HAP-1 (cell line): ENCODE data around the gene COMT.

ENCODE experiments used
- DNase-seq, 2 experiments: peaks; one replicate each; pipeline ENCODE4 v3.0.0-alpha.2; 2016 to 2020; ENCODE audit warnings: low spot score in 2 of 2
- H3K27me3 ChIP-seq: fragments of 250-450 bp; sonication (Bioruptor Pico); 2 replicates; pipeline ENCODE4 v1.5.1; 2020; ENCODE audit warnings: low read depth, mild to moderate bottlenecking, moderate library complexity
- H3K36me3 ChIP-seq: fragments of 250-450 bp; sonication (Bioruptor Pico); replicated peaks from 2 replicates; pipeline ENCODE4 v1.5.1; 2020; ENCODE audit warnings: mild to moderate bottlenecking
- H3K4me1 ChIP-seq: fragments of 250-450 bp; sonication (Bioruptor Pico); 2 replicates; pipeline ENCODE4 v1.5.1; 2020; ENCODE audit warnings: mild to moderate bottlenecking
- H3K4me3 ChIP-seq: fragments of 250-450 bp; sonication (Bioruptor Pico); 2 replicates; pipeline ENCODE4 v1.5.1; 2020; ENCODE audit warnings: mild to moderate bottlenecking, moderate library complexity
- H3K9me3 ChIP-seq: fragments of 250-450 bp; sonication (Bioruptor Pico); 2 replicates; pipeline ENCODE4 v1.5.1; 2020; ENCODE audit warnings: mild to moderate bottlenecking, moderate library complexity
- in situ Hi-C: fragments of 300-500 bp; cut with MboI; formaldehyde crosslinking; loops from 3 replicates; pipeline ENCODE4 v1.14.3; 2020; ENCODE audit warnings: low sequenced_read_pairs, inconsistent platforms, mixed read lengths

The COMT gene

DNA sequence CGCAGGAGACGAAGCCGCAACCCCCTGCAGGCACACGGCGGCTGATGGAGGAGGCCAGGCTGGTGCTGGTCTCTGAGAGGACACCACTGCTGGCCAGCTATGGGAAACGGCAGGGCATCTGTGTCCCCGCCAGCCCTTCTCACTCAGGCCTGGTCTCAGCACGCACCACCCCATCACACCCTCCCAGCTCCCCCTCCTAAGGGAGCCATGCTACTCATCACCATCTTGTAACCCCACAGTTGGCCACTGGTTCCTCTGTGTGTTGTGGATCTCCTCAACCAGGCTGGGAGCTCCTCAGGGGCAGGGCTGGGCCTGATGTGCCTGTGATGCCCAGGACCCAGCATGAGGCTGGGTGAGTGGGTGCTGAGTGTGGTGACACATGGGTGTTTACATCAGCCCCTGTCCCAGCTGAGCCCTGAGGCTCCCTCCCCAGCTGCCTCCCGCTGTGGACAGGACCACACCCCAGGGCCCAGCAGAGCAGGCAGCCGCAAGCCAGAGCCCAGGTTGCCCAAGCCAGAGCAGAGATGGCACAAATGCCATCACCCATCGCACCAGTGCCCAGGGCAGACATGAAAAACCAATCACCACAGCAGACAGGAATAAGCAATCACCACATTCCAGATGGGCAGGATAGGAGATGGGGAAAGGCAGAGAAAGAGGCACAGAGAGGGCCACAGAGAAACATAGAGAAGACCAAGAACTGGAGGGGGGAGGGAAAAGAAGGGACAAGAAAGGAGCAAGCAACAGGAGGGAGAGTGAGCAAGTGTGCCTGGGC, 66.8 kb downstream of the COMT start:
- Histone ChIP-seq H3K36me3 (no peaks in the 10 kb centered on the region), H3K9me3 (peaks cover 4% of the 10 kb centered on the region; the same call in 1 of the 2 replicates), H3K4me3 (no peak overlapping the region), H3K27me3 (no peaks in the 10 kb centered on the region), H3K4me1 (no peaks in the 10 kb centered on the region)
- in situ Hi-C loops: no loop called here
- DNase-seq: no peak

DNA sequence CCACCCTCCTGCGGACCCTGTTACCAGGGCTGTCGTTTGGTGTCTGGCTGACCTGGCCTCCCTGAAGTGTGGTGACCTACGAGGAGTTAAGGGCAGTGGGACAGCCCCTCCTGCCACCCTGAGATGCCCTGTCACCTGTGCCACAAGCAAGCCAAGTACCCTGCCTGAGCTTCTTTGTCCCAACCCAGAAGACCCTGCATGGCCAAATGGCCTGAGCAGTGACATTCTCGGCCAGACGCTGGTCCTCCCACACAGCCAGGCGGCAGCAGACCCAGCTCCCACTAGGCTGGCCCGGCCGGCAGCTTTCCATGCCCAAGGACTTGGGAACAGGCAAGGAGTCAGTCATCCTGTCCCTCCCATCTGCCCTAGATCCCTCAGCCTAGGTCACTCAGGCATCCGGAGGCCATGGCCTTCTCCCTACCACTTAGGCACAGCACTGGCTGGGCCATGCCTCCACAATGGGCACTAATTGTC, 67.5 kb downstream of the COMT start:
- H3K4me1 ChIP-seq: no peaks in the 10 kb centered on the region
- peaks cover 2% of the 10 kb centered on the region; the same call in 1 of the 2 replicates for H3K9me3 ChIP-seq
- no peak for DNase-seq
- H3K36me3 ChIP-seq: no peaks in the 10 kb centered on the region
- in situ Hi-C loops: no loop called here
- H3K4me3 ChIP-seq: no peak overlapping the region
- no peaks in the 10 kb centered on the region for H3K27me3 ChIP-seq

DNA sequence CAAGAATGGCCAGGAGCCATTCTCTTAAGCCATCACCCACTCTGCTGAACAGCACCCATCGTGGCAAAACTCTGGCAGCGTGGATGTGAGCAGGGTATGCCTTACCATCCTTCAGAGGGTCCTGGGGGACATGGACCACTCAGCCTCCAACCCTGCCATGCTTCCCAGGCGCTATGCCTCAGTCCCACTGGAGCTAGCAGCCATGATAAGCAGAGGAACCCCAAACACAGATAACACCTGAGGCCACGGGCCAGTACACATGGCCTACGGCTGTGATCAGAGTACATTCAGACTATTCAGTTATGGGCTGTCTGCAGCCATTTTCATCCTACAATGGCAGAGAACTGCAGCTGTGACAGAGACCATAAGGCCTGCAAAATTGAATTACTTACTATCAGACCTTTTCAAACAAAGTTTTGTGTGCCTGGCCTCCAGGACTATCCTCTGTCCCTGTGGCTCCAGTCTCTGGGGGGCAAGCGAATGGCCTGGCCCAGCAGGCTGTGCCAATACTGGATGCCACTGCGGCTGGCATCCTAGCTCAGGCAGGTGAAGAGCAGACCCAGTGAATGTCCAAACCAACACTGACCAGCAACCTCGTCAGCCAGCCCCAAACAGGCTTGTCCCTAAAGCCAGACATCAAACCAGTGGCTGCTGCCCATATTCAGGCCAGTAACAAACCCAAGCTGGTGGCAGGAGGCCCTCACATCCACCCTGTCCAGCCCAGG, 68.2 kb downstream of the COMT start:
- in situ Hi-C loops: loop anchor here (10.0 kb wide), 1 partner anchor 65 kb away; no protein-coding TSS in a partner anchor
- H3K4me1 ChIP-seq: no peaks in the 10 kb centered on the region
- DNase-seq: no peak
- no peaks in the 10 kb centered on the region for H3K36me3 ChIP-seq
- H3K27me3 ChIP-seq: no peaks in the 10 kb centered on the region
- H3K9me3 ChIP-seq: no peaks in the 10 kb centered on the region
- H3K4me3 ChIP-seq: no peak overlapping the region

DNA sequence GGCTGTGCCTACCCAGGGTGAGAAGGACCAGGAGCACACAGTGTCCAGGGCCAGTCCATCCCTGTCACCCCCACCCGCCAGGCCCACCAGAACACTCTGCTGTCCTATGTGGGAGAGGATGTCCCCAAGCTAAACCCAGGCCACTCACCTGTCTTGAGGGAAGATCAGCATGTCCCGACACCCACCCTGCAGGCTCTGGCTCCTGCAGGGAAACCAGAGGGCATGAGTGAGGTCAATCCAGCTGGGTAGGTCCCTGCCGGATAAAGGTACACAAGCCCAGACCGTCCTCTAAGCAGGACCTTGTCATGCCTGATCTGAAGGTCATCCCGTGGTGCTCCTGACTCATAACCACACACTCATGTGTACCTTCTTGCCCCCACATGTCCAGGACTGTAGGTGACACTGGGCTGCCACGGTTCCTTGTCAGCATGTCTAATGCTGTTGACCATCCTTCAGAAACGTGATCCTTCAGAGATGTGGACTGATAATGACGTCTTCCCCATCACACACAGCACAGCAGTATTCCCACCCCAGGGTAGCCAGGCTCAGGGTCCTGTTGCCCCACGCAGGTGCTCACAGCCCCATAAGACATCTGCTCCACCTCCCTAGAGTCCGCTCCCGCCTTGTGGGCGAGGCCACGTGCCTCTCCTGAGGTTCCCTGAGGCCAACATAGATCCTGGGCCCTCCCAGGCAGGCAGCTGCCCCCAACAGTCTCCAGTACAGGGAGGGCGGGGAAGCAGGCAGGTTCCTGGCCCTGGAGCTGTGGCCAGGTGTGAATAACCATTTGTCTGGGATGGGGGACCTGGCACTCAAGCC, 68.9 kb downstream of the COMT start:
- H3K9me3 ChIP-seq: no peaks in the 10 kb centered on the region
- no peaks in the 10 kb centered on the region for H3K27me3 ChIP-seq
- H3K4me1 ChIP-seq: no peaks in the 10 kb centered on the region
- H3K36me3 ChIP-seq: no peaks in the 10 kb centered on the region
- no peak for DNase-seq
- in situ Hi-C loops: loop anchor here (10.0 kb wide), 1 partner anchor 64 kb away; no protein-coding TSS in a partner anchor
- no peak overlapping the region for H3K4me3 ChIP-seq

DNA sequence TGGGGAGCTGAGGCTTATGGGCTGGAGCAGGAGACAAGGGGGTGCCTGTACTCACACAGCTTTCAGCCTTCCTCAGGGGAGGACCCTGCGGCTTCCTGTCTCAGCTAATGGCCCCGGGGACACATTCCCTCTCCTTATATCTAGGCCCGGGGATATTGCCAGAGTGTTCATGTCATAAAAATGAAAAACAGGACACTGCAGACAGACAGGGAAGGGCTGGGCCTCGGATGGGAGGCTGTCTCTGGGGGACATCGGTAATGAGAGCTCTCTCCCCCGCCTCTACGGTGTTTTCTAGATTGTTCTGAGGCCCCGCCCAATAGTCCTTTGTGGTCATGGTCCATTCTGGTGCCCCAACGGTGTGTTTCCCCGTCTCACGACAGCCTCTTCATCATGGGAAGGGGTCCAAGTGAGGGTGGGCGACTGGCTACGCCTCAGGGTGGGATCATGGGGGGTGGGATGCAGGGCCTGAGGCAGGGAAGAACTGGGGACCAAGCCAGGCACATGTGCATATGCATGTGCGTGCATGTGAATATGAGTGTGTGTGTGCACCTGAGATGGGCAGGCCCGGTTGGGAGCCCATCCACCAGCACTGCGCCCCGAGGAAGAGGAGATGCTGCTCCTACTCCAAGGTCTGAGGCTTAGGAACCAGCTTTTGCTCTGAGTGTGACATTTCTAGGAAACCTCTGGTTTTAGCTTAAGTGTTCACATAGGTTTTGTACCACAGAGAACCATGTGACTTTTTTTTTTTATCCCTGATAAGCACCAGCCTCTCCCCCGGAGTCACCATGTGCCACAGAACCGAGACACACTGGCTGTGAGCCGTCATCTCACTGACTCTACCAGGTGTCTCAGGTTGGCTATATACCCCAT, 69.8 kb downstream of the COMT start:
- H3K9me3 ChIP-seq: no peaks in the 10 kb centered on the region
- in situ Hi-C loops: loop anchor here (10.0 kb wide), 1 partner anchor 63 kb away; no protein-coding TSS in a partner anchor
- DNase-seq: no peak
- no peaks in the 10 kb centered on the region for H3K27me3 ChIP-seq
- H3K36me3 ChIP-seq: no peaks in the 10 kb centered on the region
- H3K4me1 ChIP-seq: no peaks in the 10 kb centered on the region
- H3K4me3 ChIP-seq: no peak overlapping the region

DNA sequence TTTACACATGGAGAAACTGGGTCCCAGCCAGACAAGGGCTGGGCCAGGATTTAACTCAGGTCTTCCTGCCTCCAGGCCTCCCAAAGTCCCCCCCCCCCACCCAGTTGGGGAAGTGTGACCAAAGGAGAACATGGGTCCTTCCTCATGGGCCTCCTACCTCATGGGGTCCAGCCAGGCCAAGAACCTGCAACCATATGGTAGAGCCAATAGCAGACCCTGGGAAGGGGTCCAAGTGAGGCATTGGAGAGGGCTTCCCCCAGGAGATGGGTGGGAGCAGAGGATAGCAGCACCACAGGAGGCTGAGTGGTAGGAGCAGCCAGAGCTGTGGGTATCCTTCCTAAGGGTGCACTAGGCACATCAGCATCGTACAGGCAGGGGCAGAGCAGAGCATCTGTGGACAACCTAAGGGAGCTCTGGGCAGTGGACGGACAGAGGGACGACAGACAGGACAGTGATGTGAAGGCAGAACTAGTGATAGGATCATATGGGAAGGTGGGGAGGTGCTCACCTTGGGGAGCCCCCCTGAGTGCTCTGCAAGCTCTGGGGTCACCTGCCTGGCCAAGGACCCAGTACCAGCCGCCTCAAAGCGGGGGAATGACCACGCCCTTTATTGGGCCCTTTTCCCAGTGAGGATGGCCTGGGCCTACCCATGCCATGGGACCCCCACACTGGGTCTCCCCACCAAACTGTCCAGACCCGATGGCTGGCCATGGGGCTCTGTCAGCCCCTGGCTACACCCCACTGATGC, 70.6 kb downstream of the COMT start:
- Histone ChIP-seq H3K4me3 (no peak overlapping the region), H3K4me1 (no peaks in the 10 kb centered on the region), H3K36me3 (no peaks in the 10 kb centered on the region), H3K27me3 (no peaks in the 10 kb centered on the region), H3K9me3 (no peaks in the 10 kb centered on the region; the same call in 1 of the 2 replicates)
- DNase-seq: no peak
- in situ Hi-C loops: loop anchor here (10.0 kb wide), 1 partner anchor 63 kb away; no protein-coding TSS in a partner anchor

DNA sequence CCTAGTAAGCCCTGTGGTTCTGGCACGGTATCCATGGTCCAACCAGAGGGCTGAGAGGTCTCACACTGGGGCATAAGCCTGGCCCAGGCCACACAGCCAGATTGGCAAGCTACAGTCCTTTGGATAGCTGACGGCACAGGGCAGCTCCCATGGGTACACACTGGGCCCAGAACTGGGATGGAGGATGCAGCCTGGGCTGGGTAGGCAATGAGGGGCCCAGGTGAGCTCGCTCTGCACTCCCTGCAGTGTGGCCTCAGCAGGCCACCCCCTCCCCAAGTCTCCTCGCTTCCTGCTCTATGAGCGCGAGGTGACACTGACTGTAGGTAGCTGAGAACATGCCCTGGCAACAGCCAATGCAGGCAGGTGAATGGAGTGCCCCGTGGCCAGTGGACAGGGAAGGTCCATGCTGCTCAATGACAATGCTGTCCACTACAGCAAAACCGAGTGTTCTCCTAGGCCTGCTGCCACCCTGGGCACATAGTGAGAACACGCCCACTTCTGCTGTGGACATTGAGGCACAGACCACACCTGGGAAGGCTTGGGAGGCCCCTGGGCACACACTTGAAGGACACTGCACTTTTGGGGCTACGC, 71.3 kb downstream of the COMT start:
- H3K4me3 ChIP-seq: no peak overlapping the region
- H3K4me1 ChIP-seq: peaks cover 3% of the 10 kb centered on the region
- in situ Hi-C loops: loop anchor here (10.0 kb wide), 1 partner anchor 62 kb away; no protein-coding TSS in a partner anchor
- no peak for DNase-seq
- H3K27me3 ChIP-seq: no peaks in the 10 kb centered on the region
- no peaks in the 10 kb centered on the region; the same call in 1 of the 2 replicates for H3K9me3 ChIP-seq
- H3K36me3 ChIP-seq: no peaks in the 10 kb centered on the region

DNA sequence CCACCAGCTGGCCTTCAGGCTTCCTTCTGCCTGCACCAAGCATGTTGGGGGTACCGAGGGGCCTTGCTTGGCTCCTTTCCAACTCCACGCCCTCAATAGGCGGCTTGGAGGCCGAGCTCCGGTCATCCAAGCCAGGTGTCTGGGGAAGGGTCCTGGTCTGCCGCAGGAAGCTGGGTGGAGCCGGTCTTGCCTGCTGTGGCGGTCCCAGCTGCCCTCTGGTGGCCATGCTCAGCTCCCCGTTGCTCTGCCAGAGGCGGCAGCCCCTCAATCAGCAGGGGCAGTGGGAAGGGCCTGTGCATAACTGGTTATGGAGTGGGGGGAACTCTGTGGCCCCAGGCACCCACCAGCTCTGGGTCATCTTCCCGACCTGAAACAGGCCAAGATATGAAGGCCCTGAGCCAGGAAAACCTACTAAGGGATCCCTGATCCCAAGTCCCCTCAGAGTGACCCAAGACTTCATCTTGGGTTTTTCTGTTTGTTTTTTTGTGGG, 71.9 kb downstream of the COMT start:
- Histone ChIP-seq H3K9me3 (no peaks in the 10 kb centered on the region; the same call in 1 of the 2 replicates), H3K36me3 (no peaks in the 10 kb centered on the region), H3K27me3 (no peaks in the 10 kb centered on the region), H3K4me3 (no peak overlapping the region), H3K4me1 (peaks cover 3% of the 10 kb centered on the region)
- peak; percentile 32 to 75 for DNase-seq
- in situ Hi-C loops: loop anchor here (10.0 kb wide), 1 partner anchor 61 kb away; no protein-coding TSS in a partner anchor

DNA sequence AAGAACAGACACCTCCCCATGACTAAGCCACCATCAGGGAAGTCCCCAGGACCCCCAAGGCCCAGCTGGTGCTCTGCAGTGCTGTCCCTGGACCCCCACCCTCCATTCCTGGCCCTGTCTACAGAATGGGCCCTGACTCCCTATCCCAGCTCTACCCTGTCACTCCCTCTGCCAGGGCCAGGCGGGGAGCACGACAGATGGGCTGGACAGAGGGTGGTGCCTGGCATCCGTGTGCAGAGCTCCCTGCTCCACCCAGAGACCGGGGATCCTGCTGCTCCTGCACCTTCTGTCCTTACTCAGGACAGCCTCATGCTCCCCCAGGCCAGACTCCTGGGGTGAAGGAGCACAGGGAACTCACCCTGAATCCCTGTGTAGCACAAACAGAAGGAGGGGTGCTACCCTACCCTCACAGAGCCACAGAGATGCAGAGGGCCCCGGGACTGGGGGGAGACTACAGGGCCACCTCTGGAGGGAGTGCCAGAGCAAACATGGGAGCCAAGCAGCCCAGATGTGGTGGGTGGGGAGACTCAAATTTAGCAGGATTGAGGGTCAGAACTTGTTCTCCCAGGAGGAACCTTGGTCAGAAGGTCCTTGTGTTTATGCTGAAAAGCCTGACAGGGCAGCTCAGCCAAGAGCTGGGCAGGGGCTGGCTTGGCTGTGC, 73.1 kb downstream of the COMT start:
- no peak for DNase-seq
- H3K9me3 ChIP-seq: no peaks in the 10 kb centered on the region; the same call in 1 of the 2 replicates
- peaks cover 3% of the 10 kb centered on the region for H3K4me1 ChIP-seq
- in situ Hi-C loops: loop anchor here (10.0 kb wide), 1 partner anchor 60 kb away; no protein-coding TSS in a partner anchor
- H3K4me3 ChIP-seq: no peak overlapping the region
- no peaks in the 10 kb centered on the region for H3K36me3 ChIP-seq
- no peaks in the 10 kb centered on the region for H3K27me3 ChIP-seq

DNA sequence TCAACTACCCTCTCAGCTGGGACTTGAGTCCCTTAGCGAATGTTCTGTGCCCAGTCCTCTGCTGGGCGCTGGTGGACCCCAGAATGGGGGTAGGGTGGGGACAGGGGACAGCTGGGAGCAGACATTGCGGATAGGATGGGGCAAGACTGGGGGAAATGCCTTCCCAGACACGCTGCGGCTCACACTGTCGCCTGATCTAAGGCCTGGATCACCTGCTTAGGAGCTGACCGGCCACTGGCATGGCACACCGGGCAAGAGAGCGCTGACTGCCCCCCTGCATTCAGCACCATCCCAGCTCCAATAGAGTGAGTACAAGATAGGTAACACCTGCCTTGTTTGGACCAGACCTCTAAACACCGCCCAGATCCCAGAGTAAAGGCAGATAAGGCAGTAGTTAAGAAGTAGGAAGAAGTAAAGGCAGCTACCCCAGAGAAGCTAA, 73.6 kb downstream of the COMT start:
- H3K4me1 ChIP-seq: peaks cover 3% of the 10 kb centered on the region

More for the DNA sequence above, 73.6 kb downstream of the COMT start:
- no peak for DNase-seq
- in situ Hi-C loops: loop anchor here (10.0 kb wide), 1 partner anchor 60 kb away; no protein-coding TSS in a partner anchor
- Histone ChIP-seq H3K36me3 (no peaks in the 10 kb centered on the region), H3K27me3 (no peaks in the 10 kb centered on the region), H3K4me3 (peak overlapping the region; percentile 67), H3K9me3 (no peaks in the 10 kb centered on the region; the same call in 1 of the 2 replicates)
